ENCODE results near the gene TBC1D21.

Gene TBC1D21

GRCh38 chr15:73881579-73882320 is 8.4 kb downstream of the TBC1D21 start:
- no peaks in the 10 kb centered on the region for H3K9me3 ChIP-seq (ENCODE audit: insufficient read depth, low read depth, low read length)
- TF ChIP-seq, protein P1, sequence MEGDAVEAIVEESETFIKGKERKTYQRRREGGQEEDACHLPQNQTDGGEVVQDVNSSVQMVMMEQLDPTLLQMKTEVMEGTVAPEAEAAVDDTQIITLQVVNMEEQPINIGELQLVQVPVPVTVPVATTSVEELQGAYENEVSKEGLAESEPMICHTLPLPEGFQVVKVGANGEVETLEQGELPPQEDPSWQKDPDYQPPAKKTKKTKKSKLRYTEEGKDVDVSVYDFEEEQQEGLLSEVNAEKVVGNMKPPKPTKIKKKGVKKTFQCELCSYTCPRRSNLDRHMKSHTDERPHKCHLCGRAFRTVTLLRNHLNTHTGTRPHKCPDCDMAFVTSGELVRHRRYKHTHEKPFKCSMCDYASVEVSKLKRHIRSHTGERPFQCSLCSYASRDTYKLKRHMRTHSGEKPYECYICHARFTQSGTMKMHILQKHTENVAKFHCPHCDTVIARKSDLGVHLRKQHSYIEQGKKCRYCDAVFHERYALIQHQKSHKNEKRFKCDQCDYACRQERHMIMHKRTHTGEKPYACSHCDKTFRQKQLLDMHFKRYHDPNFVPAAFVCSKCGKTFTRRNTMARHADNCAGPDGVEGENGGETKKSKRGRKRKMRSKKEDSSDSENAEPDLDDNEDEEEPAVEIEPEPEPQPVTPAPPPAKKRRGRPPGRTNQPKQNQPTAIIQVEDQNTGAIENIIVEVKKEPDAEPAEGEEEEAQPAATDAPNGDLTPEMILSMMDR (conservative IDR thresholded peaks at IDR 0.05; ENCODE audit: low read length) = no peak
- no peak for TF ChIP-seq EZH2phosphoT487 (IDR thresholded peaks at IDR 0.05; ENCODE audit: borderline replicate concordance)
- H4K20me1 ChIP-seq (ENCODE audit: insufficient read depth, low read length, poor library complexity, severe bottlenecking) = no peaks in the 10 kb centered on the region

GRCh38 chr15:73882761-73883419 is 9.5 kb downstream of the TBC1D21 start:
- Histone ChIP-seq H3K36me3 (ENCODE audit: insufficient read depth, low read length) (no peaks in the 10 kb centered on the region), H3K9me2 (replicated peaks; ENCODE audit: low read depth, low read length) (no peaks in the 10 kb centered on the region), H3K9me3 (ENCODE audit: insufficient read depth, low read depth, low read length) (no peaks in the 10 kb centered on the region), H3K27me3 (ENCODE audit: insufficient read depth, low read length, poor library complexity, severe bottlenecking) (no peaks in the 10 kb centered on the region), H3K9ac (ENCODE audit: low read depth, low read length, poor library complexity, severe bottlenecking) (no peak overlapping the region), H3K79me2 (ENCODE audit: insufficient read depth, low read length) (no peaks in the 10 kb centered on the region), H3K4me1 (ENCODE audit: insufficient read depth, low read length, poor library complexity, severe bottlenecking) (no peaks in the 10 kb centered on the region), H3F3A (ENCODE audit: low read depth) (no peaks in the 10 kb centered on the region), H4K20me1 (ENCODE audit: insufficient read depth, low read length, poor library complexity, severe bottlenecking) (no peaks in the 10 kb centered on the region), H3K4me2 (ENCODE audit: low read depth, low read length, poor library complexity, severe bottlenecking) (no peak overlapping the region), H2AFZ (ENCODE audit: low read length) (no peak overlapping the region), H3K4me3 (ENCODE audit: low read length, poor library complexity, severe bottlenecking) (no peak overlapping the region)
- no peak for TF ChIP-seq EZH2phosphoT487 (IDR thresholded peaks at IDR 0.05; ENCODE audit: borderline replicate concordance)
- TF ChIP-seq, protein P1 (conservative IDR thresholded peaks at IDR 0.05; ENCODE audit: low read length) = no peak

More at GRCh38 chr15:73881579-73882320, 8.4 kb downstream of the TBC1D21 start:
- Histone ChIP-seq H3K4me3 (ENCODE audit: low read length, poor library complexity, severe bottlenecking) (no peak overlapping the region), H3K36me3 (ENCODE audit: insufficient read depth, low read length) (no peaks in the 10 kb centered on the region), H3K27me3 (ENCODE audit: insufficient read depth, low read length, poor library complexity, severe bottlenecking) (no peaks in the 10 kb centered on the region), H2AFZ (ENCODE audit: low read length) (no peak overlapping the region), H3F3A (ENCODE audit: low read depth) (no peaks in the 10 kb centered on the region), H3K9ac (ENCODE audit: low read depth, low read length, poor library complexity, severe bottlenecking) (no peak overlapping the region), H3K9me2 (replicated peaks; ENCODE audit: low read depth, low read length) (no peaks in the 10 kb centered on the region), H3K79me2 (ENCODE audit: insufficient read depth, low read length) (no peaks in the 10 kb centered on the region), H3K4me1 (ENCODE audit: insufficient read depth, low read length, poor library complexity, severe bottlenecking) (no peaks in the 10 kb centered on the region), H3K4me2 (ENCODE audit: low read depth, low read length, poor library complexity, severe bottlenecking) (no peak overlapping the region)

- Histone ChIP-seq H3K4me2 (ENCODE audit: low read depth, low read length, poor library complexity, severe bottlenecking) (no peak overlapping the region), H3K79me2 (ENCODE audit: insufficient read depth, low read length) (no peaks in the 10 kb centered on the region), H3K9me2 (replicated peaks; ENCODE audit: low read depth, low read length) (no peaks in the 10 kb centered on the region), H4K20me1 (ENCODE audit: insufficient read depth, low read length, poor library complexity, severe bottlenecking) (no peaks in the 10 kb centered on the region), H3K9me3 (ENCODE audit: insufficient read depth, low read depth, low read length) (no peaks in the 10 kb centered on the region), H3K4me3 (ENCODE audit: low read length, poor library complexity, severe bottlenecking) (no peak overlapping the region), H3F3A (ENCODE audit: low read depth) (no peaks in the 10 kb centered on the region), H2AFZ (ENCODE audit: low read length) (no peak overlapping the region), H3K9ac (ENCODE audit: low read depth, low read length, poor library complexity, severe bottlenecking) (no peak overlapping the region), H3K36me3 (ENCODE audit: insufficient read depth, low read length) (no peaks in the 10 kb centered on the region), H3K4me1 (ENCODE audit: insufficient read depth, low read length, poor library complexity, severe bottlenecking) (no peaks in the 10 kb centered on the region), H3K27me3 (ENCODE audit: insufficient read depth, low read length, poor library complexity, severe bottlenecking) (no peaks in the 10 kb centered on the region)
- no peak for TF ChIP-seq EZH2phosphoT487 (IDR thresholded peaks at IDR 0.05; ENCODE audit: borderline replicate concordance)
- TF ChIP-seq, protein P1 (conservative IDR thresholded peaks at IDR 0.05; ENCODE audit: low read length) = no peak
Observed at GRCh38 chr15:73884159-73884558, 10.8 kb downstream of the TBC1D21 start.
